Daoy (cell line): Measurements from ENCODE around the gene GNG12. TPM values are rescaled to one million over a fixed set of nuclear protein-coding genes. Genes with fewer than 3 reads are reported as not detected.

Experiments used
- DNase-seq: peaks from one replicate; pipeline ENCODE4 v3.0.0-alpha.2; 2015; ENCODE audit warnings: low read depth
- total RNA-seq: library from RNA; depleted of rRNA; stranded (reverse); fragments of >200 nt; shearing (Covaris generic); gene quantifications from 2 replicates; pipeline ENCODE4 v1.2.3, GENCODE V29; 2014; rRNA removed

Gene GNG12
- 209 and 231 TPM in 2 replicates for total RNA-seq

GRCh38 chr1:67832737-67833601, at the start of gene GNG12:
Gene GNG12 (minus strand): TSS chr1:67833467. CDS start chr1:67707686, 125,781 bp downstream.
- peak; percentile 90 for DNase-seq

GRCh38 chr1:67882196-67882958, 49.1 kb upstream of the GNG12 start:
- no peak for DNase-seq

GRCh38 chr1:67880056-67880601, 46.9 kb upstream of the GNG12 start:
- DNase-seq, result peak; percentile 84

GRCh38 chr1:67879485-67879884, 46.2 kb upstream of the GNG12 start:
- DNase-seq, result no peak

GRCh38 chr1:67874501-67875111, 41.3 kb upstream of the GNG12 start:
- no peak for DNase-seq

- DNase-seq, result no peak
These were observed 36.0 kb upstream of the GNG12 start for GRCh38 chr1:67869233-67869632.

- DNase-seq, result no peak
These were observed 30.4 kb upstream of the GNG12 start for GRCh38 chr1:67863637-67864036.

GRCh38 chr1:67862685-67863084, 29.4 kb upstream of the GNG12 start:
- DNase-seq, result no peak

GRCh38 chr1:67861856-67862516, 28.7 kb upstream of the GNG12 start:
- no peak for DNase-seq

- no peak for DNase-seq
These were observed 27.5 kb upstream of the GNG12 start for GRCh38 chr1:67860776-67861175.

GRCh38 chr1:67856921-67857320, 23.7 kb upstream of the GNG12 start:
- DNase-seq, result no peak

GRCh38 chr1:67855961-67856360, 22.7 kb upstream of the GNG12 start:
- no peak for DNase-seq

GRCh38 chr1:67855444-67855843, 22.2 kb upstream of the GNG12 start:
- DNase-seq, result no peak

GRCh38 chr1:67853704-67854103, 20.4 kb upstream of the GNG12 start:
- DNase-seq, result peak; percentile 91

GRCh38 chr1:67851800-67852199, 18.5 kb upstream of the GNG12 start:
- no peak for DNase-seq

GRCh38 chr1:67850611-67851075, 17.4 kb upstream of the GNG12 start:
- DNase-seq, result peak; percentile 97

GRCh38 chr1:67850151-67850551, 16.9 kb upstream of the GNG12 start:
- peak; percentile 61 for DNase-seq

- DNase-seq, result no peak
These were observed 14.2 kb upstream of the GNG12 start for GRCh38 chr1:67847466-67847865.

GRCh38 chr1:67846538-67846937, 13.3 kb upstream of the GNG12 start:
- DNase-seq, result no peak

GRCh38 chr1:67844988-67845387, 11.7 kb upstream of the GNG12 start:
- no peak for DNase-seq

- DNase-seq, result no peak
These were observed 10.5 kb upstream of the GNG12 start for GRCh38 chr1:67843746-67844145.
